Uterine smooth muscle cell (primary cell): ENCODE data around the gene FHL5. TPM values are rescaled to one million over a fixed set of nuclear protein-coding genes. Genes with fewer than 3 reads are reported as not detected.

Experiments
- total RNA-seq: library from RNA; depleted of rRNA; stranded (reverse); fragments of >200 nt; gene quantifications from 2 replicates; pipeline ENCODE4 v1.2.3, GENCODE V29; 2014

Gene FHL5
- total RNA-seq, result not detected in 2 replicates

GRCh38 chr6:96562886-96563285 is at the start of gene FHL5:
Gene FHL5, plus strand, starts transcription at chr6:96563128. Its CDS starts 40,486 bp downstream, at chr6:96603614.

GRCh38 chr6:96521644-96522464 is 41.1 kb upstream of the FHL5 start, which contains the start of gene UFL1:
Gene UFL1, plus strand, starts transcription at chr6:96521806. Its CDS starts 68 bp downstream, at chr6:96521874.

Other genes with a start within 250 kb of the FHL5 start
- 44.3 and 48.4 TPM in 2 replicates for gene UFL1, start 41.3 kb upstream of the FHL5 start, total RNA-seq